Stomach (tissue), 4 donors: ENCODE results near the gene SLC6A8.

Experiments
- EP300 ChIP-seq: sonication (generic); formaldehyde crosslinking; IDR thresholded peaks from one replicate; pipeline ENCODE4 v1.6.1; 2017; ENCODE audit warnings: antibody characterized with exemption
- POLR2A ChIP-seq, 4 donors: fragments of 450-650 bp; IDR thresholded peaks; one replicate each; pipeline ENCODE4 v1.6.1; 2016; ENCODE audit warnings: antibody characterized with exemption in 4 of 4, control low read depth in 2 of 4, mild to moderate bottlenecking in 1 of 4, moderate library complexity in 1 of 4
- POLR2AphosphoS5 ChIP-seq, 3 donors: sonication (generic); formaldehyde crosslinking; IDR thresholded peaks; one replicate each; pipeline ENCODE4 v1.6.1; 2016; ENCODE audit warnings: antibody characterized with exemption in 3 of 3
- TF ChIP-seq, protein P1 (sequence below), 7 experiments: fragments of 450-650 bp in 4 of 7; fragments of 200-600 bp in 3 of 7; sonication (generic) in 3 of 7; IDR thresholded peaks; one replicate each; pipeline ENCODE4 v1.5.1; 2016 to 2019; ENCODE audit warnings: antibody characterized with exemption in 7 of 7, control low read depth in 2 of 7, mild to moderate bottlenecking in 1 of 7

DNA sequence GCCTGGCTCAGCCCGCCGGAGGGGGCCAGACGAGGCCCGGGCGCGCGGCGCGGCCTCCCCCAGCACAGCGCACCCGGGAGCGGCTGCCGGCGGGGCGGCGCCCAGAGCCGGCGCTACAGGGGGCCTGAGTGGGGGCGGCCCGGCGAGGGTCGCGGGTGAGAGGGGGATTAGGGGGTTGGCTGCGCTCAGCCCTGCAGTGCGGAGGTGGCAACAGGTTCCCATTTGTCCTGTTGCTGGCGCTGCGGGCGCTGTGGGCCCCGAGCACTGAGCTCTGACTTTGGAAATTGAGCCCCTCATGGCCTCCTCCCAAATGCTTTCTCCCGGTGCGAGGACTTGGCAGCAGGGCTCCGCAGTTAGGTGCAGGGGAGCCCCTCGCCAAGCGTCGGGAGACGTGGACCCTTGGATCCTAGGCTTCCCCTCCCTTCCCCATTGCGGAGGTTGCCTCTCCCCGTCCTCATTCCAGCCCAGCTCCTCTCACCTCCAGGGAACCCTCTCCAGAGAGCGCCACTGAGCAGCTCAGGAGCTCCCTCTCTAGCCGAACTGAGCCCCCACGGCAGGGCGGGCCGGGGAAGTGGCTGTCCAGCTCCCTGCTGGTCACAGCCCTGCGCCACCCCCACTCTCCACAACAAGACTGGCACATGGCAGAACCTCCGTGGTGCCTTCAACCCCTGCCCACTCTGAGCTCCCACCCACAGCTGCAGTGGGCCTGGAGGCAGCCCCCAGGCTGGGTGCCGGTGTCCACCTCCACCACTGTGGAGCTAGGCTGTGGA, 43.2 kb upstream of the SLC6A8 start:
- TF ChIP-seq, protein P1, sequence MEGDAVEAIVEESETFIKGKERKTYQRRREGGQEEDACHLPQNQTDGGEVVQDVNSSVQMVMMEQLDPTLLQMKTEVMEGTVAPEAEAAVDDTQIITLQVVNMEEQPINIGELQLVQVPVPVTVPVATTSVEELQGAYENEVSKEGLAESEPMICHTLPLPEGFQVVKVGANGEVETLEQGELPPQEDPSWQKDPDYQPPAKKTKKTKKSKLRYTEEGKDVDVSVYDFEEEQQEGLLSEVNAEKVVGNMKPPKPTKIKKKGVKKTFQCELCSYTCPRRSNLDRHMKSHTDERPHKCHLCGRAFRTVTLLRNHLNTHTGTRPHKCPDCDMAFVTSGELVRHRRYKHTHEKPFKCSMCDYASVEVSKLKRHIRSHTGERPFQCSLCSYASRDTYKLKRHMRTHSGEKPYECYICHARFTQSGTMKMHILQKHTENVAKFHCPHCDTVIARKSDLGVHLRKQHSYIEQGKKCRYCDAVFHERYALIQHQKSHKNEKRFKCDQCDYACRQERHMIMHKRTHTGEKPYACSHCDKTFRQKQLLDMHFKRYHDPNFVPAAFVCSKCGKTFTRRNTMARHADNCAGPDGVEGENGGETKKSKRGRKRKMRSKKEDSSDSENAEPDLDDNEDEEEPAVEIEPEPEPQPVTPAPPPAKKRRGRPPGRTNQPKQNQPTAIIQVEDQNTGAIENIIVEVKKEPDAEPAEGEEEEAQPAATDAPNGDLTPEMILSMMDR (IDR thresholded peaks at IDR 0.05) = no peak
- TF ChIP-seq EP300 (no peak), POLR2A (IDR thresholded peaks at IDR 0.05) (no peak), POLR2AphosphoS5 (IDR thresholded peaks at IDR 0.05) (no peak)
